ENCODE results near the gene STAP1.
A peak's percentile ranks its signal among the peaks of the same experiment; 100 is the strongest.

Gene STAP1

GRCh38 chr4:67565284-67565683 is 6.8 kb downstream of the STAP1 start:
- DNase-seq = no peak

DNA sequence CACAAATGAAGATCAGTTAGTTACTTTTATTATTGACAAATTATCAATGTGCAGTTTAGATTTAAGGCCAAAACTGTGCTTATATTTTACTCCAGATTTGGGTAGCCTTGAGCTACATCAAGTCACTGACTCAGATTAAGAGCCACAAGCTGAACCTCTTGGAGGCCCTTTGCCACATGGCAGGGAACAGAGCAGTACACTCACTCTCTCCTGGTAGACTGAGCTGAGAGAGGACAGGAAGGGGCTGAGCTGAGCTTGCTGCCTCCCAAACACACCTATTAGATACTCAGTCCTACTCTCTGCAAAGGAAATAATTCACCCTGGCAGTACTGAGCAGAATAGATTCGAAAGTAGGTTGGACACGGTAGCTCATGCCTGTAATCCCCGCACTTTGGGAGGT is 7.8 kb downstream of the STAP1 start:
- DNase-seq = no peak

- DNase-seq = no peak
Observed at GRCh38 chr4:67568820-67569219, 10.3 kb downstream of the STAP1 start.

GRCh38 chr4:67570537-67570936 is 12.0 kb downstream of the STAP1 start:
- DNase-seq = no peak

DNA sequence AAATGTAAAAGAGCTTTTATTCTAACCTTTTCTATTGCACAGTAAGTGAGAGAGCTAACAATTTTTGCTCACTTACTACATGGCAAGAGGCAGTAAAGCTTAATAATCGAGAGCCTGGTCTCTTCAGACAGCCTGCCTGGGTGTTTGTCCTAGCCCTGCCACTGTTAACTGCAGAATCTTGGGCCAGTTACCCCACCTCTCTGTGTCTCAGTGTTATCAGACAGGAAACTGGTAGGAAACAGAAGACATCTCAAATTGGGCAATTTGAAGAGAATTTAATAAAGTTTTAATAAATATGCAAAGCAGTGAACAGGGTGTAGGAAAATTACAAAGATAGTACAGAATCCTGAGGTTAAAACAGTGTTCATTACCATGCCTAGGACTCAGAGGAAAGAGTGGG is 13.4 kb downstream of the STAP1 start:
- no peak for DNase-seq

DNA sequence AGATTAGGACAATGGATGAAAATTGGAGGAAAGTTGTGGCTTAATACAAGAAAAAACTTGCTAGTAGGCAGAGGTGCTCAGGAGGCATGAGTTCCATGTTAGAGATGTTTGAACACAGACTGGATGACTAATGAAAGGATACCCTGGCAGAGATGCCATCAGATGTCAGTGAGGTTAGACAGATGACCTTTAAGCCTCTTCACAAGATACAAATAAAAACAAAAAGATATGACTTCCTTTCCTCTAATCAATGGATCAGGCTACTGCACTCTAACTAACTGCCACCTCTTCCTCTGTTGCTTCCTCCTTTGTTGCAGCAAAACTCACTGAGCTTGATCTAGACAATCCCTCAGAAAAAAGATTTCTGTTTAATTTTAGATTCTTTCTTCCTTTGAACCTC is 14.7 kb downstream of the STAP1 start:
- DNase-seq = no peak

- peak; percentile 20 for DNase-seq
Observed at GRCh38 chr4:67575232-67576058, 16.9 kb downstream of the STAP1 start.

- no peak for DNase-seq
Observed at GRCh38 chr4:67576059-67576466, 17.5 kb downstream of the STAP1 start.

GRCh38 chr4:67576538-67576937 is 18.0 kb downstream of the STAP1 start:
- no peak for DNase-seq

DNA sequence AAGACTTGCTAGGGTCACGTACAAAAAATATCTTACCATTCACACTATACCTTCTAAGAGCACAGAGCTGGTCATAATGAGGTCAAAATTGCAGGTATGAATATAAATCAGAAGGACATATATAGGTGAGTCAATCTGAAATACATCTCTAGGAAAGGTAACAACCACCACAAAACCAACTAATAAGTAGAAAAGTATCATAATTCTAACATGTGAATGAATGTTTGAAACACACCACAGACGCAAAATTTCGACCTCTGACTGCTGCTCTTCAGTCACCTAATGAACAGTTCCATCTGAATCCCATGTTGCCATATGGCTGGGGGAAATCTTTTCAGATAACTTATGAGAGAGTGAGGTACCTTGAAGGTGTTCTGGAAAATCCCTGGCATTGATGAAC is 22.1 kb downstream of the STAP1 start:
- DNase-seq = no peak

DNA sequence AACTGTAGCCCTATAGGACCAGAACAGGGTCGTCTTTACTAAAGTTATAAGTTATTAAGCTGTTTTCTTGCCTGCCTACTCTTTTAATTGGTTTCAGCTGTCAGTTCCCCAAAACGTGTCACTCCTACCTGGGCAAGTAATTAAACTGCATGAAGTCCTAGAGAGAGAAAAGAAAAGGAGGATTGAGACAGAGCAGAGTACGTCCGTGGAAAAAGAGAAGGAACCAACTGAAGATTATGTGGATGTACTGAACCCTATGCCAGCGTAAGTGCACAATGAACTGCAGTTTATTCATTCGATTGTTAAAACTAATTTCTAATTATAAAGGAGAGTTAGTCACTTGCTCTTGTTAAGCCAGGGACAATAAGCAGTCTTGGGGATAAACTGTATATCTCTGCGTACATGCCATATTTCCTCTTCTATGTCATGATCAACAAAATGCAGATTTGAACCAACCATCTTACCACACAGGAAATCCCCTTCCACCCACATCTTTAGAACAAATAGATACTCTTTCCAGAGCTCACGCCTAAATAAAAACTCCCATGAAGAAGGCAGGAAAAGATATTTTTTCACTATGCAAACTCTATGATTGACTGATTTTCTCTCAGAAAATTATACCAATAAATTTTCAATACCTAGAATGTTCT is 22.8 kb downstream of the STAP1 start:
- no peak for DNase-seq

DNA sequence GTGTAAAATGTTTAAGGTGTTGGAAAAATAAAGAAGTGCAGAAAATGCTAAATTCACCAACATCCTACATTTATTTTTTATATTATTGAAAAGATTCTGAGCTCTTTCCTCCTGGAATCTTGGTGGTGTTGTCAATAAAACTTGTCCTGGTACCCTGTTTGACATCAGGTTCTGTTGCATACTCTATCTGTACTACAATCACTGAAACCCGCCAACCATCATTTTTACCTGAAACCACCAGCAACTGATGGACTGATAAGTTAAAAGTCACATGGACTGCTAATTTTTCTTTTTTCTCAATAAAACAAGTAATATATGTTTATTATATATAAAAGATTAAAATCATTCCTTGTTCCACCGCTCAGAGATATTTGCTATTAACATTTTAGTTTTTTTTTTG is 23.4 kb downstream of the STAP1 start:
- no peak for DNase-seq

GRCh38 chr4:67584496-67584895 is 26.0 kb downstream of the STAP1 start:
- no peak for DNase-seq

DNA sequence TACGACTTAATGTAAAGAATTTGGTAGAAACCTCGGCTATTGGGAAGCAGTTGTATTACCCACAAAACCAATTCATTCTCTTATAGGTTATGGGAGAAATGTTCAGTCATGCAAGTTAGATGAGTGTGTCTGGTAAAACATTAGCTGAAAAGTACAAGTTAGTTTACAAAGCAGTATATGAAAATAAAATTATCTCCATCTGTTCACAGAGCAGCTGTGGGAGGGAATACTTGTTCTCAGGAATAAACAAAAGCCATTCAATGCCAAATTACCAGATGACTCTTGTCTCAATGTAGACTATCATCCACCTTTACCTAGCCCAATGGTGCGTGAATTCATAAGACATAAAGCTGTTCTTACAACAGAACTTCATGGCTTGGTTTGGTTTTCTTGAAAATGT is 28.6 kb downstream of the STAP1 start:
- DNase-seq = peak; percentile 70

GRCh38 chr4:67593741-67594175 is 35.2 kb downstream of the STAP1 start:
- DNase-seq = no peak

DNA sequence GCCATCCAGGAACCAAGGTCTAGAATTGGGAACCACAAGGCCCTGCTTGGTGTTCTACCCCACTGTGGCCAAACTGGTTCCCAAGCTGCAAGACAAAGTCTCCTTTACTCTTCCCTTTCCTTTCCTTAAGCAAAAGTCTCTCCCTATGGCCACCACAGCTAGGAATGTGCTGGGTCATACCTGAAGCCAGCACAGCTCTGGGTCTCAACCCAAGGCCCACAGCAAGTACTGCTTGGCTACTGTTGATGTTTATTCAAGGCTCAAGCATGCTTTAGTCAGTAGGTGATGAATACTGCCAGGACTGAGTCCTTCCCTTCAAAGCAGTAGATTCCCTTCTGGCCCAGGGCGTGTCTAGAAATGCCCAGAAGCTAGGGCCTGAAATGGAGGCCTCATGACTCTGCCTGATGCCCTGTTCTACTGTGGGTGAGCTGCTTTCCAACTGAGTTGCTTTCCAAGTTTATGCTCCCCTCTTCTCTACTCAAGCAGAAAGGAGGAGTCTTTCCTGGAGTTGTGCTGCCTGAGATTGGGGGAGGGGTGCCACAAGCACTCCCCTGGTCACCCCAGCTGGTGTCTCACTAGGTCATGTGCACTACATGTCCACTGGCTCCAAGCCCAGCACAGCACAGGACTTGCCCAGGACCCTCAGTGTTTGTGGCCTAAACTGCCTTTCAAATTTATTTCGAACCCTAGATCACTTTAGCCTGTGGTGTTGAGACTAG is 44.9 kb downstream of the STAP1 start:
- no peak for DNase-seq

GRCh38 chr4:67604029-67604381 is 45.5 kb downstream of the STAP1 start:
- DNase-seq = no peak

GRCh38 chr4:67604749-67605148 is 46.2 kb downstream of the STAP1 start:
- no peak for DNase-seq

- no peak for DNase-seq
Observed at GRCh38 chr4:67608027-67608426, 49.5 kb downstream of the STAP1 start.

DNA sequence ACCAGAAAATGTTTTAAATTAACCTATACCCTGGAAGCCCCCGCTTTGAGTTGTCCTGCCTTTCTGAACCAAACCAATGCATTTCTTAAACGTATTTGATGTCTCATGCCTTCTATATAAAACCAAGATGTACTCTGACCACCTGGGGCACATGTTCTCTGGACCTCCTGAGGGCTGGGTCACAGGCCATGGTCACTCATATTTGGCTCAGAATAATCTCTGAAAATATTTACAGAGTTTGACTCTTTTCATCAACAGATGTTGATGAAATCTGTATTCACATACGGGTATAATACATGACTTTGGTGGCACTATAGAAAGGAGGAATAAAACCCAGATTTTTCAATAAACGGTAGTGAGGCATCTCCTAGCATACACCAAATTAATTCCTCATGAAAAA is 55.7 kb downstream of the STAP1 start:
- DNase-seq = no peak

DNA sequence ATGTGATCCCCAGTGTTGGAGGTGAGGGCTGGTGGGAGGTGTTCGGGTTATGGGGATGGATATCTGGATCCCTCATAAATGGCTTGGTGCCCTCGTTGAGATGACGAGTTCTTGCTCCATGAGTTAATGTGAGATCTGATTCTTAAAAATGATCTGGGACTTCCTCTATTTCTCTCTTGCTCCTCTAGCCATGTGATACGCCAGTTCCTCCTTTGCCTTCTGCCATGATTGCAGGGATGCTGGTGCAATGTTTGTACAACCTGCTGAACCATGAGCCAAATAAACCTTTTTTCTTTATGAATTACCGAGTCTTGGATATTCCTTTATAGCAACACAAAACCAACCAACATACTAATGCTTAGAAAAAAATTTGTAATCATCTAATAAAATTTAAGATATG is 56.6 kb downstream of the STAP1 start:
- no peak for DNase-seq

DNA sequence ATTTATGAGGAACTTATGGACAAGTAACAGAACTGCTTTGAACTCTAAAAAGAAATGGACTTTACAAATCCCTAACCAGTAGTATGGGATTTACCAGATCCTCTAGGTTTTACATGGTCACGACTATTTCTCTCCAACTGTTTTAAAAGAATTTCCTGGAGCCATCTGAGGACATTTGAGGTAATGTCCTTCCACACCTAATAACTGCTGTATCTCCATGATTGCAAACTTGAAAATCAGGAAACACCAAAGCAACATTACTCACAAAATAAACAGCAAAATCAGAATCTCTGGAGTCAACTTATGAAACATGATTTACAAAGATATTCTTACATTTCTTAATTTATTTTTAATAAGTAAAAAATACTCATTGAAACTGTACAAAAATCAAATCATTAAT is 58.0 kb downstream of the STAP1 start:
- no peak for DNase-seq

DNA sequence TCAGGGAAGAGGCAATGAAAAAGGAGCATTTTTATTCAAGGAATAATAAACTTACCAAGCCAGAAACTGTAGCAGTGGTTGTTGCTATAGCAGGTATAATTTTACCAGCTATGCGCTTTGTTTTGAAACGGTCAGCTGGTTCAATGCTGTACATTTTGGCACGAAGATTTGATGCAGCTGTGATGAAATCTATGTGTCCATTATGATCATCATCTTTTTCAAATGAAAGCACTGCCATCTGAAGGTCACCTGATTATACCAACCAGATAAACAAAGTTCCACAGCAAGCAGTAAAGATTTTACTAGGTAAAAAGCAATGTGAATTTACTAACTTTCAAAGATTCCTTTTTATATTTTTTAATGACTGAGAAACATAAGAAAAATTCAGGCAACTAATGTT is 66.4 kb downstream of the STAP1 start:
- DNase-seq = peak; percentile 0

DNA sequence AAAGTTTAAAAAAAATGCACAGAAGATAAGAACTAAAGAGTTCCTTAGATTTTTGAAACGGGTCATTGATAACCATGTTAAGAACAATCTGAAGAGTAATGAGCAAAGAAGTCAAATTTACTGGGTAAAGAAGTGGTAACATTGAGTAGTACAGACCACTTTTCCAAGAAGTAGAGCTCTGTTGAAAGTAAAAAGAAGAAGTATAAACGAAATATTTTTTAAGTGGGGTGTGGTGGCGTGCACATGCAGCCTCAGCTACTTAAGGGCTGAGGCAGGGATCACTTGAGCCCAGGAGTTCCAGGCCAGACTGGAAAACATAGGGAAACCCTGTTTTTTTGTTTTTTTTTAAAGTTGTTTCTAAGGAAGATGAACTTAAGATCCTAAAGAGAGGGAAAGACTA is 74.0 kb downstream of the STAP1 start:
- DNase-seq = no peak

All from NCI-H69 (cell line).